Measurements from ENCODE around the gene ZNF827. TPM values are rescaled to one million over a fixed set of nuclear protein-coding genes. Genes with fewer than 3 reads are reported as not detected.

The ZNF827 gene
- total RNA-seq, 1 donor from 2014 or later, result 116 TPM

- H3K4me1 Mint-ChIP-seq, result peaks cover 14% of the 10 kb centered on the region
- no peak overlapping the region for H3K4me3 Mint-ChIP-seq
- H3K9me3 Mint-ChIP-seq, result no peaks in the 10 kb centered on the region
Observed at GRCh38 chr4:145887241-145887991, 51.2 kb downstream of the ZNF827 start.

GRCh38 chr4:145886871-145887240 lies 51.8 kb downstream of the ZNF827 start:
- Mint-ChIP-seq H3K4me3 (no peak overlapping the region), H3K4me1 (peaks cover 20% of the 10 kb centered on the region), H3K36me3 (peaks cover 39% of the 10 kb centered on the region), H3K27me3 (ENCODE audit: low read depth) (no peaks in the 10 kb centered on the region), H3K9me3 (no peaks in the 10 kb centered on the region), H3K27ac (no peak overlapping the region)
- DNase-seq (ENCODE audit: low spot score in 2 of 2, unreplicated experiment in 2 of 2), result no peak
- TF ChIP-seq CTCF (IDR thresholded peaks at IDR 0.05; ENCODE audit: unreplicated experiment), result no peak

More at GRCh38 chr4:145887241-145887991, 51.2 kb downstream of the ZNF827 start:
- TF ChIP-seq CTCF (IDR thresholded peaks at IDR 0.05; ENCODE audit: unreplicated experiment), result no peak
- Mint-ChIP-seq H3K27ac (no peak overlapping the region), H3K27me3 (ENCODE audit: low read depth) (no peaks in the 10 kb centered on the region), H3K36me3 (peaks cover 39% of the 10 kb centered on the region)
- DNase-seq (ENCODE audit: low spot score in 2 of 2, unreplicated experiment in 2 of 2), result no peak

- no peak for TF ChIP-seq CTCF (IDR thresholded peaks at IDR 0.05; ENCODE audit: unreplicated experiment)
- no peak overlapping the region for H3K27ac Mint-ChIP-seq
- no peak overlapping the region for H3K4me3 Mint-ChIP-seq
- H3K9me3 Mint-ChIP-seq, result no peaks in the 10 kb centered on the region
- peaks cover 32% of the 10 kb centered on the region for H3K36me3 Mint-ChIP-seq
- DNase-seq (ENCODE audit: low spot score in 2 of 2, unreplicated experiment in 2 of 2), result no peak
- H3K4me1 Mint-ChIP-seq, result peaks cover 31% of the 10 kb centered on the region
- no peaks in the 10 kb centered on the region for H3K27me3 Mint-ChIP-seq (ENCODE audit: low read depth)
Observed at GRCh38 chr4:145885666-145886065, 53.0 kb downstream of the ZNF827 start.

- Mint-ChIP-seq H3K27ac (no peak overlapping the region), H3K9me3 (no peaks in the 10 kb centered on the region), H3K36me3 (peaks cover 30% of the 10 kb centered on the region), H3K4me3 (no peak overlapping the region), H3K27me3 (ENCODE audit: low read depth) (no peaks in the 10 kb centered on the region), H3K4me1 (peaks cover 34% of the 10 kb centered on the region)
- no peak for TF ChIP-seq CTCF (IDR thresholded peaks at IDR 0.05; ENCODE audit: unreplicated experiment)
- DNase-seq (ENCODE audit: low spot score in 2 of 2, unreplicated experiment in 2 of 2), result no peak
Observed at GRCh38 chr4:145884775-145885174, 53.8 kb downstream of the ZNF827 start.

GRCh38 chr4:145883101-145883694 lies 55.4 kb downstream of the ZNF827 start:
- Mint-ChIP-seq H3K27me3 (ENCODE audit: low read depth) (no peaks in the 10 kb centered on the region), H3K9me3 (no peaks in the 10 kb centered on the region), H3K36me3 (peaks cover 21% of the 10 kb centered on the region), H3K4me3 (no peak overlapping the region), H3K27ac (peak overlapping the region; percentile 51), H3K4me1 (peaks cover 43% of the 10 kb centered on the region)
- no peak for DNase-seq (ENCODE audit: low spot score in 2 of 2, unreplicated experiment in 2 of 2)
- no peak for TF ChIP-seq CTCF (IDR thresholded peaks at IDR 0.05; ENCODE audit: unreplicated experiment)

Measured in mesothelial cell of epicardium (in vitro differentiated cells).